HG03159 (cell line): ENCODE data around the gene ITGB2.

ENCODE experiments used
- ATAC-seq: cut with Tn5 transposase; IDR thresholded peaks from one replicate; pipeline ENCODE4 v1.9.1; 2021; ENCODE audit warnings: mild to moderate bottlenecking, moderate library complexity; ENCODE audit not compliant: unreplicated experiment

ITGB2 gene

GRCh38 chr21:44911384-44912157 is 9.1 kb downstream of the ITGB2 start:
- no peak for ATAC-seq

- no peak for ATAC-seq
These were observed 9.7 kb downstream of the ITGB2 start for GRCh38 chr21:44911068-44911383.

- ATAC-seq: no peak
These were observed 10.3 kb downstream of the ITGB2 start for GRCh38 chr21:44910229-44911067.

- ATAC-seq: no peak
These were observed 11.0 kb downstream of the ITGB2 start for GRCh38 chr21:44909719-44910118.

GRCh38 chr21:44908908-44909307 is 11.8 kb downstream of the ITGB2 start:
- no peak for ATAC-seq

- ATAC-seq: no peak
These were observed 12.5 kb downstream of the ITGB2 start for GRCh38 chr21:44907966-44908895.

GRCh38 chr21:44907225-44907965 is 13.3 kb downstream of the ITGB2 start:
- ATAC-seq: no peak

GRCh38 chr21:44905728-44906090 is 15.0 kb downstream of the ITGB2 start:
- ATAC-seq: no peak

GRCh38 chr21:44905016-44905727 is 15.5 kb downstream of the ITGB2 start:
- no peak for ATAC-seq

GRCh38 chr21:44904141-44904923 is 16.4 kb downstream of the ITGB2 start:
- no peak for ATAC-seq

- ATAC-seq: no peak
These were observed 17.0 kb downstream of the ITGB2 start for GRCh38 chr21:44903689-44904088.

- no peak for ATAC-seq
These were observed 17.5 kb downstream of the ITGB2 start for GRCh38 chr21:44903050-44903685.

- no peak for ATAC-seq
These were observed 18.2 kb downstream of the ITGB2 start for GRCh38 chr21:44902268-44903049.

GRCh38 chr21:44901391-44902074 is 19.2 kb downstream of the ITGB2 start:
- no peak for ATAC-seq

- ATAC-seq: no peak
These were observed 20.0 kb downstream of the ITGB2 start for GRCh38 chr21:44900559-44901251.

GRCh38 chr21:44899768-44900558 is 20.7 kb downstream of the ITGB2 start:
- ATAC-seq: no peak
